ENCODE measurements around the gene OPTC.

The OPTC gene

GRCh38 chr1:203458078-203458477 lies 35.9 kb upstream of the OPTC start:
- no peak overlapping the region for H3K4me3 ChIP-seq (ENCODE audit: low read depth, low read length)
- no peak for DNase-seq (ENCODE audit: low read depth)
- TF ChIP-seq CTCF (IDR thresholded peaks at IDR 0.05; ENCODE audit: insufficient read depth, low read depth, low read length, missing control alignments): no peak

- H3K4me3 ChIP-seq (ENCODE audit: low read depth, low read length): no peak overlapping the region
- no peak for TF ChIP-seq CTCF (IDR thresholded peaks at IDR 0.05; ENCODE audit: insufficient read depth, low read depth, low read length, missing control alignments)
- DNase-seq (ENCODE audit: low read depth): no peak
These were observed 34.2 kb upstream of the OPTC start for GRCh38 chr1:203459671-203460201.

- no peak for TF ChIP-seq CTCF (IDR thresholded peaks at IDR 0.05; ENCODE audit: insufficient read depth, low read depth, low read length, missing control alignments)
- H3K4me3 ChIP-seq (ENCODE audit: low read depth, low read length): no peak overlapping the region
- no peak for DNase-seq (ENCODE audit: low read depth)
These were observed 32.2 kb upstream of the OPTC start for GRCh38 chr1:203461717-203462116.

- TF ChIP-seq CTCF (IDR thresholded peaks at IDR 0.05; ENCODE audit: insufficient read depth, low read depth, low read length, missing control alignments): no peak
- DNase-seq (ENCODE audit: low read depth): no peak
- H3K4me3 ChIP-seq (ENCODE audit: low read depth, low read length): no peak overlapping the region
These were observed 31.8 kb upstream of the OPTC start for GRCh38 chr1:203462143-203462542.

- no peak overlapping the region for H3K4me3 ChIP-seq (ENCODE audit: low read depth, low read length)
- no peak for TF ChIP-seq CTCF (IDR thresholded peaks at IDR 0.05; ENCODE audit: insufficient read depth, low read depth, low read length, missing control alignments)
- DNase-seq (ENCODE audit: low read depth): no peak
These were observed 31.1 kb upstream of the OPTC start for GRCh38 chr1:203462878-203463277.

GRCh38 chr1:203463469-203464062 lies 30.4 kb upstream of the OPTC start:
- peak; percentile 9 for DNase-seq (ENCODE audit: low read depth)
- no peak for TF ChIP-seq CTCF (IDR thresholded peaks at IDR 0.05; ENCODE audit: insufficient read depth, low read depth, low read length, missing control alignments)
- no peak overlapping the region for H3K4me3 ChIP-seq (ENCODE audit: low read depth, low read length)

GRCh38 chr1:203464226-203464625 lies 29.7 kb upstream of the OPTC start:
- no peak for TF ChIP-seq CTCF (IDR thresholded peaks at IDR 0.05; ENCODE audit: insufficient read depth, low read depth, low read length, missing control alignments)
- H3K4me3 ChIP-seq (ENCODE audit: low read depth, low read length): no peak overlapping the region
- no peak for DNase-seq (ENCODE audit: low read depth)
